ENCODE data around the gene GINS2. TPM values are rescaled to one million over a fixed set of nuclear protein-coding genes. Genes with fewer than 3 reads are reported as not detected.

Gene GINS2
- total RNA-seq, 1 donor from 2014 or later = 9.1 TPM

GRCh38 chr16:85627089-85627488 is 61.7 kb downstream of the GINS2 start:
- peaks cover 10% of the 10 kb centered on the region for H3K27me3 Mint-ChIP-seq (ENCODE audit: unreplicated experiment)
- H3K9me3 Mint-ChIP-seq (ENCODE audit: unreplicated experiment) = no peaks in the 10 kb centered on the region
- H3K4me3 Mint-ChIP-seq (ENCODE audit: unreplicated experiment) = no peak overlapping the region
- peaks cover 6% of the 10 kb centered on the region for H3K36me3 Mint-ChIP-seq (ENCODE audit: low read depth, unreplicated experiment)
- no peak overlapping the region for H3K27ac Mint-ChIP-seq (ENCODE audit: unreplicated experiment)
- TF ChIP-seq, protein P1, sequence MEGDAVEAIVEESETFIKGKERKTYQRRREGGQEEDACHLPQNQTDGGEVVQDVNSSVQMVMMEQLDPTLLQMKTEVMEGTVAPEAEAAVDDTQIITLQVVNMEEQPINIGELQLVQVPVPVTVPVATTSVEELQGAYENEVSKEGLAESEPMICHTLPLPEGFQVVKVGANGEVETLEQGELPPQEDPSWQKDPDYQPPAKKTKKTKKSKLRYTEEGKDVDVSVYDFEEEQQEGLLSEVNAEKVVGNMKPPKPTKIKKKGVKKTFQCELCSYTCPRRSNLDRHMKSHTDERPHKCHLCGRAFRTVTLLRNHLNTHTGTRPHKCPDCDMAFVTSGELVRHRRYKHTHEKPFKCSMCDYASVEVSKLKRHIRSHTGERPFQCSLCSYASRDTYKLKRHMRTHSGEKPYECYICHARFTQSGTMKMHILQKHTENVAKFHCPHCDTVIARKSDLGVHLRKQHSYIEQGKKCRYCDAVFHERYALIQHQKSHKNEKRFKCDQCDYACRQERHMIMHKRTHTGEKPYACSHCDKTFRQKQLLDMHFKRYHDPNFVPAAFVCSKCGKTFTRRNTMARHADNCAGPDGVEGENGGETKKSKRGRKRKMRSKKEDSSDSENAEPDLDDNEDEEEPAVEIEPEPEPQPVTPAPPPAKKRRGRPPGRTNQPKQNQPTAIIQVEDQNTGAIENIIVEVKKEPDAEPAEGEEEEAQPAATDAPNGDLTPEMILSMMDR (IDR thresholded peaks at IDR 0.05; ENCODE audit: unreplicated experiment) = no peak
- DNase-seq (ENCODE audit: low spot score) = no peak
- peaks cover 3% of the 10 kb centered on the region for H3K4me1 Mint-ChIP-seq (ENCODE audit: unreplicated experiment)

Other genes with a start within 250 kb of the GINS2 start
- 23.9 TPM for gene GSE1, start 75.6 kb downstream of the GINS2 start, total RNA-seq (ENCODE audit: unreplicated experiment)
- gene C16orf74, start 62.1 kb upstream of the GINS2 start, total RNA-seq (ENCODE audit: unreplicated experiment) = 0.64 TPM
- 42.7 TPM for gene EMC8, start 110.6 kb upstream of the GINS2 start, total RNA-seq (ENCODE audit: unreplicated experiment)
- gene COX4I1, start 110.7 kb upstream of the GINS2 start, total RNA-seq (ENCODE audit: unreplicated experiment) = 552 TPM
- gene IRF8, start 210.2 kb upstream of the GINS2 start, total RNA-seq (ENCODE audit: unreplicated experiment) = 1.5 TPM

Data from endothelial cell (in vitro differentiated cells).